GM23248 (cell line): ENCODE results near the gene CELF1. TPM values are rescaled to one million over a fixed set of nuclear protein-coding genes. Genes with fewer than 3 reads are reported as not detected.
A peak's percentile ranks its signal among the peaks of the same experiment; 100 is the strongest.

Experiments
- DNase-seq: peaks from one replicate; pipeline ENCODE4 v3.0.0-alpha.2; 2015
- H2AFZ ChIP-seq: fragments of 200-600 bp; sonication (generic); 2 replicates; pipeline ENCODE4 v1.6.1; 2016; ENCODE audit warnings: antibody characterized with exemption
- H3F3A ChIP-seq: fragments of 200-600 bp; sonication (generic); 2 replicates; pipeline ENCODE4 v1.6.1; 2016; ENCODE audit warnings: mild to moderate bottlenecking, antibody characterized with exemption, mixed run types; ENCODE audit not compliant: insufficient read depth
- H3K27ac ChIP-seq: fragments of 200-600 bp; sonication (generic); 2 replicates; pipeline ENCODE4 v1.5.1; 2016; ENCODE audit warnings: mild to moderate bottlenecking
- H3K27me3 ChIP-seq: fragments of 200-600 bp; sonication (generic); replicated peaks from 2 replicates; pipeline ENCODE4 v1.6.1; 2016; ENCODE audit warnings: mild to moderate bottlenecking; ENCODE audit not compliant: insufficient read depth
- H3K36me3 ChIP-seq: fragments of 200-600 bp; sonication (generic); 2 replicates; pipeline ENCODE4 v1.6.1; 2016; ENCODE audit warnings: low read depth, mild to moderate bottlenecking
- H3K4me1 ChIP-seq: fragments of 200-600 bp; sonication (generic); 2 replicates; pipeline ENCODE4 v1.6.1; 2016; ENCODE audit warnings: mild to moderate bottlenecking; ENCODE audit not compliant: insufficient read depth
- H3K4me2 ChIP-seq: fragments of 200-600 bp; sonication (generic); one replicate; pipeline ENCODE4 v1.6.1; 2016; ENCODE audit warnings: mild to moderate bottlenecking; ENCODE audit not compliant: unreplicated experiment
- H3K4me3 ChIP-seq: fragments of 200-600 bp; sonication (generic); 2 replicates; pipeline ENCODE4 v1.5.1; 2016; ENCODE audit warnings: mild to moderate bottlenecking
- H3K79me2 ChIP-seq: fragments of 200-600 bp; sonication (generic); 2 replicates; pipeline ENCODE4 v1.6.1; 2016; ENCODE audit warnings: mild to moderate bottlenecking; ENCODE audit not compliant: insufficient read depth
- H3K9ac ChIP-seq: fragments of 200-600 bp; sonication (generic); 2 replicates; pipeline ENCODE4 v1.6.1; 2016; ENCODE audit warnings: mild to moderate bottlenecking
- H3K9me2 ChIP-seq: fragments of 200-600 bp; sonication (generic); 2 replicates; pipeline ENCODE4 v1.6.1; 2016; ENCODE audit warnings: mixed run types, mild to moderate bottlenecking, moderate library complexity; ENCODE audit not compliant: insufficient read depth
- H3K9me3 ChIP-seq: fragments of 200-600 bp; sonication (generic); one replicate; pipeline ENCODE4 v1.6.1; 2017; ENCODE audit warnings: low read depth
- H4K20me1 ChIP-seq: fragments of 200-600 bp; sonication (generic); 2 replicates; pipeline ENCODE4 v1.6.0; 2016; ENCODE audit not compliant: insufficient read depth
- EZH2 ChIP-seq: fragments of 200-600 bp; sonication (generic); IDR thresholded peaks from 2 replicates; pipeline ENCODE4 v1.6.1; 2018; ENCODE audit warnings: antibody characterized with exemption, mild to moderate bottlenecking; ENCODE audit not compliant: insufficient read depth, poor library complexity, severe bottlenecking
- EZH2phosphoT487 ChIP-seq: fragments of 200-600 bp; sonication (generic); IDR thresholded peaks from 2 replicates; pipeline ENCODE4 v1.6.1; 2018; ENCODE audit warnings: antibody characterized with exemption, moderate library complexity, mild to moderate bottlenecking, low read depth; ENCODE audit not compliant: insufficient read depth
- WGBS, 2 experiments: methylation state at CpG; one replicate each; pipeline ENCODE4 v1.1.6; 2015 to 2017; ENCODE audit warnings: low lambda C conversion rate in 2 of 2, low coverage in 1 of 2; ENCODE audit errors: missing lambda C conversion rate in 2 of 2; 5-methylcytosine and 5-hydroxymethylcytosine counted together
- in situ Hi-C: fragments of 300-500 bp; cut with MboI; formaldehyde crosslinking; loops from 2 replicates; pipeline ENCODE4 v1.15.0; 2020
- polyA plus RNA-seq: library from polyadenylated mRNA; unstranded; fragments of >200 nt; fragmentation: Nextera tagmentation; extraction: Ambion mirVana; gene quantifications from 2 replicates; pipeline ENCODE4 v1.2.1, GENCODE V29; 2016
- total RNA-seq: library from RNA; depleted of rRNA; stranded (reverse); fragments of >200 nt; shearing (Covaris generic); gene quantifications from 2 replicates; pipeline ENCODE4 v1.2.3, GENCODE V29; 2014; rRNA removed

The CELF1 gene
- total RNA-seq: 70.9 and 71.6 TPM in 2 replicates
- 51.7 and 52.0 TPM in 2 replicates for polyA plus RNA-seq

GRCh38 chr11:47552566-47553405 lies at the start of gene CELF1:
TSS of gene CELF1 (minus strand) at chr11:47553132. CDS start at chr11:47499523, 53,609 bp downstream.
- H3K9me2 ChIP-seq: no peaks in the 10 kb centered on the region
- no peaks in the 10 kb centered on the region for H3K36me3 ChIP-seq
- peak within 1 kb of the TSS; percentile 84 for H3K27ac ChIP-seq
- H3K4me2 ChIP-seq: peak within 1 kb of the TSS; percentile 85
- TF ChIP-seq EZH2phosphoT487 (no peak), EZH2 (no peak)
- peak within 1 kb of the TSS; percentile 93 for H3K9ac ChIP-seq
- no peaks in the 10 kb centered on the region for H3K27me3 ChIP-seq
- no peaks in the 10 kb centered on the region for H3K9me3 ChIP-seq
- in situ Hi-C loops: no loop called here
- WGBS, 2 experiments: 0 to 1% methylated on average over 44 to 80 of the region's 89 CpGs
- peak within 1 kb of the TSS; percentile 91 for H2AFZ ChIP-seq
- H3K4me3 ChIP-seq: peak within 1 kb of the TSS; percentile 97
- DNase-seq: peak; percentile 98
- peaks cover 13% of the 10 kb centered on the region; the same call in 1 of the 2 replicates for H4K20me1 ChIP-seq
- H3K4me1 ChIP-seq: peaks cover 19% of the 10 kb centered on the region
- peaks cover 49% of the 10 kb centered on the region for H3K79me2 ChIP-seq
- H3F3A ChIP-seq: peaks cover 22% of the 10 kb centered on the region

- Histone ChIP-seq H3K27me3 (peaks cover 6% of the 10 kb centered on the region), H3K79me2 (no peaks in the 10 kb centered on the region), H3K9me2 (no peaks in the 10 kb centered on the region), H3K9me3 (no peaks in the 10 kb centered on the region), H3K4me1 (peaks cover 8% of the 10 kb centered on the region), H2AFZ (no peak overlapping the region), H3K27ac (no peak overlapping the region), H3K4me2 (no peak overlapping the region), H3F3A (0 out of 2 replicates have a peak, but pooled peaks cover 6% of the 10 kb centered on the region), H3K9ac (no peak overlapping the region), H4K20me1 (no peaks in the 10 kb centered on the region), H3K4me3 (no peak overlapping the region), H3K36me3 (no peaks in the 10 kb centered on the region)
- TF ChIP-seq EZH2: no peak
- no peak for TF ChIP-seq EZH2phosphoT487
- 79 to 83% methylated on average over 4 of the region's 4 CpGs for WGBS, 2 experiments
- no peak for DNase-seq
- in situ Hi-C loops: no loop called here
These were observed 47.0 kb upstream of the CELF1 start for GRCh38 chr11:47599902-47600301.

- Histone ChIP-seq H3K4me3 (no peak overlapping the region), H4K20me1 (no peaks in the 10 kb centered on the region), H3K36me3 (no peaks in the 10 kb centered on the region), H3K79me2 (no peaks in the 10 kb centered on the region), H3K9me3 (no peaks in the 10 kb centered on the region), H3F3A (no peaks in the 10 kb centered on the region), H3K9ac (no peak overlapping the region), H3K9me2 (no peaks in the 10 kb centered on the region), H3K4me1 (0 out of 2 replicates have a peak, but pooled peaks cover 3% of the 10 kb centered on the region), H3K4me2 (no peak overlapping the region), H3K27ac (no peak overlapping the region), H2AFZ (no peak overlapping the region), H3K27me3 (peaks cover 35% of the 10 kb centered on the region)
- in situ Hi-C loops: no loop called here
- TF ChIP-seq EZH2phosphoT487: no peak
- TF ChIP-seq EZH2: no peak
- DNase-seq: no peak
- WGBS, 2 experiments: 89 to 100% methylated on average over 1 of the region's 1 CpG
These were observed 43.0 kb upstream of the CELF1 start for GRCh38 chr11:47595967-47596366.

GRCh38 chr11:47595029-47595428 lies 42.1 kb upstream of the CELF1 start:
- Histone ChIP-seq H3K9me2 (no peaks in the 10 kb centered on the region), H3K4me2 (no peak overlapping the region), H3K9me3 (no peaks in the 10 kb centered on the region), H3K9ac (no peak overlapping the region), H2AFZ (no peak overlapping the region), H3K4me3 (no peak overlapping the region), H4K20me1 (no peaks in the 10 kb centered on the region), H3K36me3 (no peaks in the 10 kb centered on the region), H3F3A (no peaks in the 10 kb centered on the region), H3K27me3 (peaks cover 35% of the 10 kb centered on the region), H3K27ac (no peak overlapping the region), H3K4me1 (0 out of 2 replicates have a peak, but pooled peaks cover 3% of the 10 kb centered on the region), H3K79me2 (no peaks in the 10 kb centered on the region)
- in situ Hi-C loops: no loop called here
- DNase-seq: no peak
- 66 to 67% methylated on average over 7 of the region's 7 CpGs for WGBS, 2 experiments
- TF ChIP-seq EZH2phosphoT487 (no peak), EZH2 (no peak)
